HG03342 (cell line): Measurements from ENCODE around the gene ITGA6.

Experiments
- ATAC-seq: cut with Tn5 transposase; IDR thresholded peaks from one replicate; pipeline ENCODE4 v1.9.1; 2021; ENCODE audit warnings: mild to moderate bottlenecking, moderate library complexity; ENCODE audit not compliant: unreplicated experiment

ITGA6 gene

DNA sequence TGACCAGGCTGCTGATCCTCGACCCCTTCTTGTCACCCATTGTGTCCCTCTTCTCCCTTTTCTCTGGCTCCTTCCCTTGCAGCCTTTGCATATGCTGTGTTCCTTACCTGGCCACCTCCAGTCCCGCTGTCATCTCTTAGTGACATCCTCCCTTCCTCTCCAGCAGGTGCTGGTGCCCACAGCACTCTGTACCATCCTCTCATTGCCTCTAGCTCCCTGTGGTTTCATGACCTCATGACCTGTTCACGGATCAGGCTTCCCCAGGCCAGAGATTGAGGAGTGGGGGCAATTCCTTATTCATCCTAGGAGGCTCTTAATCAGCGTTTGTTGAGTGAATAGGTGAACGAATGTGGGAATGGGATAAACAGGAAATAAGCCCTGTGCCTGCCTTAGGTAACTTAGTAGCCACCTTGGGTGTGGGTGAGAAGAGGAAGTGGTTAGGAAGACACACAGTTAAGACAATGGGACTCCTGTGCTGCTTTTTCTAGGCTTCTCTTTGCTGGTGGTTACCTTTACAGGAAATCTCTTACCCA, 35.5 kb downstream of the ITGA6 start:
- ATAC-seq = peak; percentile 68

DNA sequence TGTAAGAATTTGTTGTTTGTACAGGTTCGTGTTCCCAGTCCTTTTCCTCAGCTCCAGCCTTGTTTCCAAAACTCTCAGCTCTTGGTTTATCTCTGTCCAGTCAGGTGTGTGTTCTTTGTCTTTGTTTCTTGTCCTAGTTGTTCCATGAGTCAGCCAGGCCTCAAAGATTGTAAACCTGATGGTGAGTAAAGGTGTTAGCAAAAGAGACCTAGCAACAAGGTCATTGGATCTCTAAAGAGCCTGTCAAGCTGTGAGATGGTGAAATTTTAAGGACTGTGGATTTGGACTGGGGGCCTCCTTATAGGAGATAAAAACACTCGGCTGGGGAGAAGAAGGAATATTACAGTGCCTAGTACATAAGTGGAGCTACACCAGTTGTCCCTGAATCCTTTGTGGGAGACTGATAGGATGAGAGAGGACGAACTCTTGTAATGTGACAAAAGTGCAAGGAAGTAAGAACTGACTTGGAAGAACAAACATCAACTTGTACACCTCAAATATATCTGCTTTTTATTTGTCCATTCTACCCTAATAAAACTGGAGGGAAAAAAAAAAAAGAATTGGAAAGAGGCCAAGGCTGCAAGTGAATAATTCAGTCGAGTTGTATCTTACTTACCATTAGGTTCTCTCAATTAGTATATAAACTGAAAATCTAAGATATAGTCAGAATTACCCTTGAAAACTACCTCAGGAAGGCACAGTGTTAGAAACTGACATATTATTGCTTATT, 37.2 kb downstream of the ITGA6 start:
- ATAC-seq = no peak

DNA sequence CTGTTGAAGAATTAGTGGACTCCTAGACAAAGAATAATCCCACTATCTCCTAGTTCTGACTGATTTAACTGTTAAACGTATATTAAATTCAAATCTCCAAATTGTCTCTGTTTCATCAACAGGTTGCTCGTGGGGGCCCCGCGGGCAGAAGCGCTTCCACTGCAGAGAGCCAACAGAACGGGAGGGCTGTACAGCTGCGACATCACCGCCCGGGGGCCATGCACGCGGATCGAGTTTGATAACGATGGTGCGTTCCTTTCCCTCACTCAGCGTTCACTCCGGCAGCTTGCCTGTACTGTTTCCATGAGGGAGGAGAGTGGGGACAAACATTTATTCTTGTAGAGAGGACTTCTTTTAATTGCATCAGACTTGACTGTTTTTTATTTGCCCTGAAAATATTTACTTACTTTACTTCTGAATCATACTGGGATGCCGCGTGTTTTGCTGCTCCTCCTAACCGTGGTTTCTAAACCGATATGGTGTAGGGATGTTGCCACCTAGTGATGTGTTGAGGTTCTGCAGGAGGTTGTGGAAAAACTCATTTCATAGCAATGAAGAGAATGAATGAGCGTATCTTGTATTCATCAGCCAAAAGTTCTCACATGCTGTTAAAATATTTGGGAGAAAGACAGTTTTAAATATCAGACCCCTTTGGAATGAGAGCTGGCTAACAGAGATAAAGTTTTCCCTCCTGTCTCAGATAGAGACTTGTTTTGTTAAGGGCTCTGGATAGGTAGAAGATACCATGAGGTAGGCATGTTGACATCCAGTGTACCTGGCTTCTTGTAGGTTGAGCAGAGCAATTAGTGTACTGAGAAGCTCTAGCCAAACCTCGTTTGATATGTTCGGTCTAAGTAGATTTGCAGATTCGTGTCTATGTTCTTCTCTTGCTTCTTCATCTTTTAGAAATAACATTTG, 38.3 kb downstream of the ITGA6 start:
- no peak for ATAC-seq

DNA sequence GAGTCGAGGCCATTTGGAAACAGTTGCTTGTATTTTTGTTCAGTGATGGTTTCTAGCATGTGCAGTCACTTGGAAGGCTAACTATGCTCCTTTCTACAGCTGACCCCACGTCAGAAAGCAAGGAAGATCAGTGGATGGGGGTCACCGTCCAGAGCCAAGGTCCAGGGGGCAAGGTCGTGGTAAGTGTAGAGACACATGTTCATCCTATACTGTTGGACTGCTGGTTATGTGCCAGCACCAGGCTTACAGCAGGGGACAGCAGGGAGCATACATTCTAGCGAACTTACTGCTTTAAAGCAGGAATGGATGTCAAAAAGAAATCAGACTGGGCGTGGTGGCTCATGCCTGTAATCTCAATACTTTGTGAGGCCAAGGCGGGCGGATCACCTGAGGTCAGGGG, 40.0 kb downstream of the ITGA6 start:
- ATAC-seq = no peak

DNA sequence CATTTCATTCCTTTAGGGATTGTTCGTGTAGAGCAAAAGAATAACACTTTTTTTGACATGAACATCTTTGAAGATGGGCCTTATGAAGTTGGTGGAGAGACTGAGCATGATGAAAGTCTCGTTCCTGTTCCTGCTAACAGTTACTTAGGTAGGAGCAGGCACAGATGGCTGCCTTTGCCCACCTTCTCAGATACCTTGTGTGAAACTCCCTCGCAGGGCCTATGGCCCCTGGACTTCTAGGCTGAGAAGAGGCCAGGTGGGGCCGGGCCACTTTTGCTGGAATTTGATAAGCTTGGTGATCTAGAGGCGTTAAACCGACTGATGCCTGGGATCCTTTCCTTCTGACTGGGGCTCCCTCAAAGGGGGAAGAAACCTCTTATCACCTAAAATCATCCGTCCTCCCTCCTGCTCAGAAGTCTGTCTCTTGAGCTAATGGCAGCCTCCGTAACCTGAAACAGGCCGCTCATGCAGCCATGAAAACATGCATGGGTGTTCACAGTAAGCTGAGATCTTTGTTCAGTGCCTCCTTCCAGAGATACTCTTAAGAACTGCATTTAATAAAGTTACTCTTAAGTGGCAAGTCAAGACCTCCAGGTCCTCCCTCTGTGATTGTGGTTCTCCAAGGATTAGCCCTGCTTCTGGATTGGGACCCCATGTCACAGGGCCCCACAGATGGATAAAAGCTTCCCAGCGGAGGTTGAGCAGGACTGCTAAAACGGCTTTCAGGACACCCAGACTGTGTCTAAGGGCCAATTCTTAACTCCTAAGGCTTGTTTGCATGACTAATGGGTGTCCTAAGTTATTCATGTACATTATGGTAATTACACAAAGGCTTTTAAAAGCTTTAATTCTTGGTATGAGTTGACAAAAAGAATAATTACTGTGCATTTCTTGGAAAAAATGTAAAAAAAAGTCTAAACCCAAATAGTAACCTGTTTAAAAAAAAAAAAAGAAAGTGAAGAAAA, 43.9 kb downstream of the ITGA6 start:
- no peak for ATAC-seq

DNA sequence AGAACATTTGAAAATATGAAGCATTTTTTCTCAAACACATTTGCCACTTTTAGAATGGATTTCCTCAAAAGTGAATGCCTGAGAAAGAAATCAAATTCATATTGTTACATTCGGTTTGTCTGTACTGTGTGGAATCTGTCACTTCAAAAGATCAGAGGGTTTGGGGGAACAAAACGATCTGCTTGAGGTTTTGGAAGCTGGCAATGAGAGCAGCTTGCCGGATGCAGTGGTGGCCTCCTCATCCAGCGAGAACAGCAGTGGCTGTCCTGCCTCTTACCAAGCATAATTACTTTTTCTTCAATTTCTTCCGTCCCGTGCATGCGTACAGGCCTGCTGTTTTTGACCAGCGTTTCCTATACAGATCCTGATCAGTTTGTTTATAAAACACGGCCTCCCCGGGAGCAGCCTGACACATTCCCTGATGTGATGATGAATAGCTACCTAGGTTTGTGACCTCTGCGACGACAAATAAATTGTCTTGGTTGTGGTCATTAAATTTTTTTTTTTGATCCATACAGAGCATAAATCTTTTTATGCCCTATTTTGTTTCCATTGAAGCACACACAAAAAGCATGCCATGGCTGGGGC, 45.2 kb downstream of the ITGA6 start:
- ATAC-seq = no peak

DNA sequence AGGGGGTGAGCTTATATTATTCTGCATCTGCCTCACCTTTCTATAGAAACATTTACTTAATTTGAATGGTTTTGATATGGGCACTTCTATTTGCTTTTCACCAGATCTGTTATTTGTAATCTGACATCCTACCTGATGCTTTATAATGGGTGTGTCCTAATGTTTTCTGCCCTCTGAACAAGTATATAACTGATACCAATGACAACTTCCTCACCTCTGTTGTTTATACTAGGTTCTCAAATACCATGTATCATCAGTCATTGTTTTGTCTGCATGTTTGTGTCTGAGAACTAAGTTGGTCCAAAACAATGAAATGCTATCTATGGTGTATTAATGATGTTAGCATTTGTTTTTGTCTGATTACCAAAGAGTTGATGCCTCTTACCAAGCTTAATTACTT, 45.8 kb downstream of the ITGA6 start:
- no peak for ATAC-seq

DNA sequence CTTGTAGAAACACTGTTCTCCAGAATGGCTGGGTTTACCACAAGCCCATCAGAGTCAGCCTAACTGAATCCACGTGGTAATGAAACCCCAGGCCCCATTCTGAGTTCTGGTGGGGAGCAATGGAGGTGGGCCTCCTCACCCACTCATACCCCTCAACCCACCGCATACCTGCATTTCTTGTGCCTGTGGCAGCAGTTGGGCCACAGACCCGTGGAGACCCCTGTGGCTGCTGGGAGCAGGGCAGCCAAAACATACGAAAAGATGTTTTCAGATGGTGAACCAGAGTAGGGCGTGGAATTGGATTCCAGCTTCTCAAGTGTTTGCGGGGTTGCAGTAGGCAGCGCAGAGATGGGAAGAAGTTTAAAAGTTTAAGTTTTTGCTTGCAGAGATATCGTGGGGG, 51.0 kb downstream of the ITGA6 start:
- no peak for ATAC-seq

DNA sequence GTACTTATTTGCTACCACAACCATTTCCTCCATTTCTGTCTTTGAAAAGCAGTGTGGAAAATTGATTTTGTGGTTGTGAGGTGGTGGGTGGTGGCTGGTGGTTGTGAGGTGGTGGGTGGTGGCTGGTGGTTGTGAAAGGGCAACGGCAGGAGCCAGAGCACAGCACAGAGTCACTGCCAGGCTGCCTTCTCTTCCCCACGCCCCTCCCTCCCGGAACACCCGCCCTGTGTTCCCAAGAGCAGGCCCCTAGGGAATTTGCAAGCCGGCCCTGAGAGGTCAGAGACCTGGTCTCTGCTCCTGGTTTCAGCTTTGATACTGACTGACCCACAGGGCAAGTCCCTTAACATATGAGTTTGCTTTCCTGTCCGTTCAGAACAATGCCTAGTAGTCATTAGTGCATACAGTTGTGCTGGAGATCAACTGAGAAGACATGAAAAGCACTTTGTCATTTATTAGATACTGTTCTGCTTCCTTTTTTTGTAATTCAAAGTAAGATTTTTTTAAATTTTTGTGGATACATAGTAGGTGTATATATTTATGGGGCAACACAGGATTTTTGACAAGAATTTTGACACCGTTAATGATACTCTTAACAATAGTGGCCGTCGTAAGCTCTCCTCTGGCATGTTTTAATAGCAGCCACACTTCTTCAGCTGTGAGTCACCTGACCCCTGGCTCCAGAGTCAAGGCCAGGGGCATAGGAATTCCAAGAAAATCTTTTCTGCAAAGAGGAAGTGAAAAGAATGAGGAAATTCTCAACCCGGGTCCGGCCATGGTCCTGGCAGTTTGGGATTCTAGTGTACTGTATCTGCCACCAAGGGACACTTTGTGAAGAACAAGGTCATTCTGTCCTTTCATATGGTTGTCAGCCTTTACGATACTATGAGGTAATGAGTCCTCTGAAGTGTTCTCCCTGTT, 53.2 kb downstream of the ITGA6 start:
- no peak for ATAC-seq

DNA sequence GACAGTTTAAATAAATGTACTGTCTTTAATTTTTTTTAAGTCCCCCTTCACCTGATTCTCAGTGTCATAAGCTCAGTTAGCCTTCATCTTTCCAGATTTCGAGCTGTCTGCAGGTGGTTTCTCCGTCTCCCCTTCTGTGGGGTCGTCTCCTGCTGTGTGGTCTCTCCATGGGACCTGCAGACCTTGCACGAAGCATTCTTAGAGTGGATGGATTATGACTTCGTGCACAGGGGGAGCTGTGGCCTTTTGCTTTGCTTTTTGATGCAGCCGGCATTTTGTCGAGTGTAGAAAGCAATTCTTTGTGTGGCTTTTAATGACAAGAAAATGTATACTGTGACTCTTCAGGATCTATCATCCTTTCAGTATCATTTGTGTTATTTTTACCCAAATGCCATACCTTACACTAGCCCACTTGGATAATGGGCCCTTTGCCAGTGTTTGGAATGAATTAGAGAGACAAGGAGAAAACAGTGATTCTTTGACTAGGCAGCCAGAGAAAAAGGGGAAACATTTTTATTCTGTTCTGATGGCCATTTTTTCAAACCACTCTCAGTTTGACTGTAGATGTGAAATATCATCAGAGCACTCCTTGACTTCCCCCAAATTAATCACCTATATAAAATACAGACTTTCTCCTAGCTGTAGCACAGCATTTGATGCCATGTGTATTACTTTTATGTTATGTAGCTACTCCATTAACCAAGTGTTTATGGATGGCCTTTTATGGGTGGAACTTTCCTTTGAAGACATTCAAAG, 54.3 kb downstream of the ITGA6 start:
- ATAC-seq = no peak

DNA sequence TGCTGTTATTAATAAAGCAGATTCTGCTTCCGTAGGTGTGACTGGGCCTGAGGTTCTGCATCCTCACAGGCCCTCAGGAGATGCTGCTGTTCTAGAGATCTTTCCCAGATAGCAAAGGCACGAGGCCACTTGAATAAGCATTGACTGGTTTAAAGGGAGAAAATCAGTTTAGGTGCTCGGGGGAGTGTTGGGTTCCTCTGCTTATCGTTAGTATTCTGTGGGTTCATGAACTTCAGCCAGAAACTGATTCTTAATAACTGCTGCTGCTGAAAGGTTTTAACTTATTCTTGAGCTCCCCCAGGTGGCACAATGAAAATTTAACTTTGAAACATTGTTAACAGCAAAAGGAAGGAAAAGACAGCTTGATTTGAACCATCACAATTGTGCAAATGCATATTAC, 56.9 kb downstream of the ITGA6 start:
- no peak for ATAC-seq

DNA sequence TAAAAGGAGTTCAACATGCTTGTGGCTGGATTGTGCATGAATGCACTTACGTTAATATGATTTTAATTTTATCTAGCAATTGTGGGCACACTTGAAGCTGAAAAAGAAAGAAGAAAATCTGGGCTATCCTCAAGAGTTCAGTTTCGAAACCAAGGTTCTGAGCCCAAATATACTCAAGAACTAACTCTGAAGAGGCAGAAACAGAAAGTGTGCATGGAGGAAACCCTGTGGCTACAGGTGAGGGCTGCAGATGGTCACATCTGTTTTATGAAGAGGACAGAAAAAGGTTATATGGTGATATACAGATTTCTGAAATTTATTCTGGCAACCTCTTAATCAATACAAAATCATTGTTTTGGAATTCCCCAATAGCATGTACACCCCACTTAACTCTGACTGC, 57.3 kb downstream of the ITGA6 start:
- no peak for ATAC-seq

DNA sequence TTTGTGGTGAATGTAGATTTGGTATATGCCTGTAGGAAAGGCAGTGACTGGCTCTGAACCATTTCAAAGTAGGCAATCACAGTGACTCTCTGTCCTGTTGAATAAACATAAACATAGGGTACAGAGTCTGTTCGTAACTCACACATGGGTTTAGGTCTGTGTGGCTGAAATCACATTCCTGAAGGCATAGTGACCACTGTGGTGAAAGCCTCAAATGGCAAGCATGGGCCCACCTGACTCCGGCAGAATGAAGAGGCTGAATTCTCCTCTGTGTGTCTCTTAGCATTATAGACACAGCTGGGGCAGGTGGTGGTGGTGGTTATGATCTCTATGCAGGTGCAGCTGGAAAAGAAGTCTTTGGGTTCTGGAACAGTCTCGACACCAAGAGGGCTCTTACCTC, 61.2 kb downstream of the ITGA6 start:
- ATAC-seq = no peak

DNA sequence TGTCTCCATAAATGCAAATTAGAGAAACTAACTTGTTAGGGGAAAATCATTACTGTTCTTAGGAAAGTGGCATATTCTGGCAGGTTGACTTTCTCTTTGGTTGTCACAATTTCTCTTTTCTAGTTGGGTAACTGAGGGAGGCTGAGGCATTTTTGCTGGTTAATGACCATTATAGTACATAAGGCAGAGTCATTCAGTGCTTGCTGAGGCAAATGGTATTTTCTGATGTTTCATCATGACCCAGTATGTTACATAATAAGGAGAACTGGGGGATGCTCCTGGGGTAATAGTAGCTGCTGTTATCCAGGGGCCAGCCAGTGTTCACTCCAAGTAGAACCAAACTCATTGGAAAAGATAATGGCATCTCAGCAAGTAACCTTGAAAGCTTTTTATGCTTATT, 62.3 kb downstream of the ITGA6 start:
- no peak for ATAC-seq

DNA sequence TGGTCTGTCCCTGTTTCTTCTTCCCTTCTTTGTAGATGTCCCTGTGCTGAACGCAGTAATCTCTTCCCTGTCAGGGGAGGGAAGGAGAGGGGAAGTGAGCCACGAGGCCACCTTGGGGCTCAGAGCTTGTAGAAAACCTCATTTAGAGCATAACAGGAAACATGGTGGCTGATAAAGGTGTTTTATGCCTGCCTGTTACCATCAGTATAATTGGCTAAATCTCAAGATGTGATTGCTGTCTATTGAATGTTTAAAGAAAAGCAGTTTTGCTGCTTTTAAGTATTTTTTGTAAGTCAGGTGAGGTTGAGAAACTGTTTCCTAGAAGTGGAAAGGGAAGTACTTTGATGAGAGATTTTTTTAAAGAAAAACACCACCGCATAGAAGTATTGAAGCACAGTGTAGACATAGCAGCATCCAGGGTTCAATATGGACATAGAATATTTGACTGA, 68.8 kb downstream of the ITGA6 start:
- no peak for ATAC-seq

DNA sequence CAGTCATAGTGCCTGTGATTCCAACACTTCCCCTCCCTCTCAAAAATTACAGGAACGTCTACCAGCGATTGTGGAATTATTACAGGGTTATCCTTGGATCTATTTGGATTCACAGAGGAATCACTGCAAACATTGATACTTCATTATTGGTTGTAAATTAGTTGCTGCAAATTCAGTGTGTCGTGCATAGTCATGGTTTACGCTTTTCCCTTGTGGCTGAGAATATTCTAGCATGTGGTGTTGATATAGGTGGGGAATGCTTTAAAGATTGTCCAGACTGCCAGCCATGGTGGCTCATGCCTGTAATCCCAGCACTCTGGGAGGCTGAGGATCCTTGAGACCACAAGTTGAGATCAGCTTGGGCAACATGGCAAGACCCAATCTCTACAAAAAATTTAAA, 79.8 kb downstream of the ITGA6 start:
- ATAC-seq = no peak

DNA sequence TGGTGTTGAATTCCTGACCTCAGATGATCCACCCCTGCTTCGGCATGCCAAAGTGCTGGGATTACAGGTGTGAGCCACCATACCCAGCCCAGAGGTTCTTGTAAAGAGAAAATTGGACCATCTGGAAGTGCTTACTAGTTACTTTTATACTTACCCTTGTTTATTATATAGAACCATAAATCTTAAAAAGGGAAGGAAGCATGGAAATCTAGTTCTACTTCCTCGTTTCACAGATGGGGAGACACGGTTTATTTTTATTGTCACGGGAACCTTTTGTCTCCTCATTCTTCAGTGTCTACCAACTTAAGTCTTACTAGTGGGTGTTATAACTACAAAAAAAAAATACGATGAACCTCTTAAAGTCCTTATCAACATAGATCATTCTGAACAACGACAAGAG, 82.7 kb downstream of the ITGA6 start:
- ATAC-seq = no peak

DNA sequence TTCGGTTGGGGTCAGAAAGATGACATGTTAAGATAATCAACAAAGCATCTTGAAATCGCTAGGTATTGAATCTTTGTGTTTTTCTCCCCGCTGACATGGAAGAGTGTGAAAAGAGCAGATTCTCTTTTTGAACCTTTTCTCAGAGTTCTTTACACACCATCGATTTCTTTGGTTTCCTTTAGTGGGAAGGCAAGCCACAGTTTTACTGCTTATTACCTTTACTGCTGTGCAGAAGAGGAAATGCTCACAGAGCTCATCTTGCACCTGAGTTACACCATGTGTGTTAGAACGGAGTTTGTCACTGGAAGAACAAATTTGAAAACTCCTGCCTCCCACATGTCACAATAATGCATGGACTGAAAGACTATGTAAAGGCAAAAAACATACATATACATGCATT, 83.2 kb downstream of the ITGA6 start:
- ATAC-seq = no peak
